Activated CD4-positive, alpha-beta T cell treated with anti-CD3 and anti-CD28 coated beads, Interleukin-2, amount 10 ng/mL, durations not matched to agents 24 days and 14 days (primary cell): ENCODE results near the gene MRPL1. TPM values are rescaled to one million over a fixed set of nuclear protein-coding genes. Genes with fewer than 3 reads are reported as not detected.

Experiments used
- DNase-seq: peaks from one replicate; pipeline ENCODE4 v3.0.0; 2022
- H3K27ac Mint-ChIP-seq: one replicate; pipeline ENCODE4 v1.8.0; 2022; ENCODE audit warnings: mild to moderate bottlenecking, mixed read lengths
- H3K27me3 Mint-ChIP-seq: one replicate; pipeline ENCODE4 v1.8.0; 2022; ENCODE audit warnings: mixed read lengths
- H3K36me3 Mint-ChIP-seq: one replicate; pipeline ENCODE4 v1.8.0; 2022; ENCODE audit warnings: low read depth, mild to moderate bottlenecking, mixed read lengths
- H3K4me1 Mint-ChIP-seq: one replicate; pipeline ENCODE4 v1.8.0; 2021; ENCODE audit warnings: mixed read lengths
- H3K4me3 Mint-ChIP-seq: one replicate; pipeline ENCODE4 v1.8.0; 2022; ENCODE audit warnings: mild to moderate bottlenecking, moderate library complexity, mixed read lengths
- H3K9me3 Mint-ChIP-seq: one replicate; pipeline ENCODE4 v1.8.0; 2021; ENCODE audit warnings: mixed read lengths
- intact Hi-C: fragments of 100-400 bp; cut with micrococcal nuclease; formaldehyde crosslinking; loops from one replicate; pipeline ENCODE4 v1.15.1; 2023
- total RNA-seq: library from RNA; stranded (reverse); gene quantifications from 2 replicates; pipeline ENCODE4 v1.2.3, GENCODE V29; 2022

MRPL1 gene
- total RNA-seq, 1 donor from 2014 or later: 72.7 TPM

DNA sequence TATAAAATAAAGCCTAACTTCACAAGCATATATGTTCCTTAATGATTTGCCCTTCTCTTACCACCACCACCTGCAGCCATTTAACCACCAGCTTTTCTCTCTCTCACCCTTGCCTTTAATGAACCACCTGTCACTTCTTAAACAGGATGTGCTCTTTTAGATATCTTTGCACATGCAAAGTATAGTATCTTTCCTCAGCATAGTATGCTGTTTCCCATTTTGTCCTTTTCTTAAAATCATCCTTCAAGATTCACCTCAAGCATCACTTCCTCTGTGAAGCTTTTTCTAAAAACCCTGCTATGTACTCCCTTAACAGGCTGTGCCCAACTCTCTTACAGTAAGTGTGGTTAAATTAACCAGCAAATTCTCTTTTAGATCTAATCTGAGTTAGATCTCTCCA lies 35.3 kb upstream of the MRPL1 start:
- Mint-ChIP-seq H3K4me3 (no peak overlapping the region), H3K9me3 (no peaks in the 10 kb centered on the region), H3K36me3 (no peaks in the 10 kb centered on the region), H3K27ac (no peak overlapping the region), H3K27me3 (no peaks in the 10 kb centered on the region), H3K4me1 (peaks cover 14% of the 10 kb centered on the region)
- DNase-seq: peak; percentile 54
- intact Hi-C loops: loop anchor here (10.0 kb wide), 1 partner anchor 947 kb away; the partner anchor contains the start of gene BMP2K

DNA sequence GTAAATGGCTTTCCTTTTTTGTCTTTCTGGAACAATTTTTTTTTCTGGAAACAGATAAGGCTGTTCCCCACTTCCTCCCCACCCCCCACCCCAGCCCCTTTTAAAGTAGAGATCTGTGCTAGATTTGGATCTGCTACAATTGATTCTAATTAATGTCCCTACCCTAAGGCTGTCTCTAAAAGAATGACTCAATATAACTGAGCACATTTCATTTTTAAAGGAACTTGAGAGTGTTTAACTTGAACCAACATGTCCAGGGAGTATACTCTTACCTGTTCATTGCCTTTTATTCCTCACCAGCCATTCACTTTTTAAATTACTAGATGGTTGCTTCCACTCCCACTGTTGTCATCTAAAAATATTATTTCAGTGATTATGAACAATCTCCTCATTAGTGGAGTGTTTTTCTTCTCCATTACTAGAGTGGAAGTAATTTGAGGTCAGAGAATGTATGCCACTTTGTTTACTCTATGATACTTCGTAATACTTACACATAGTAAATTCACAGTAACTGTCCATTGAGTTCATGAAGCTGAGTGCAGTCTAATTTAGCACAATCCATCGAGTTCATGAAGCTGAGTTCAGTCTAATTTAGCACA lies 29.4 kb upstream of the MRPL1 start:
- intact Hi-C loops: no loop called here
- Mint-ChIP-seq H3K4me1 (peaks cover 14% of the 10 kb centered on the region), H3K4me3 (no peak overlapping the region), H3K36me3 (no peaks in the 10 kb centered on the region), H3K27me3 (no peaks in the 10 kb centered on the region), H3K9me3 (no peaks in the 10 kb centered on the region), H3K27ac (no peak overlapping the region)
- no peak for DNase-seq

DNA sequence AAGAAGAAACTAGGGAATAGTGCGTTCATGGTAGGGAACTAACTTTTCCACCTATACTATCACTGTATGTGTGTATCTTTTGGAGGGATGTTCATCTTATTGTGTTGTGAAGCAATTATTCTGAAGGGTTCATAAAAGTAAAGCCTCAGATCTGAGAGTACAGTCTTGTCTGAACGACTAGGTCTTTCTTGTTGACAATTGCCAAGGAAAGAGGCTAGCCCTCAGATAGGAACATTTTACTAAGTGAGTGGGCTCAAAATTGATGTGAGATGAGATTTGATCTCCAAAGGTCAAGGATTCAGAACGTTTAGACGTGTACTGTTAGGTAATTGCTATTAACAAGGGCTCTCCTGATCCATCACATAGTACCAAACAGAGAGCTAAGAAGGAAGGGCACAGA lies 28.2 kb upstream of the MRPL1 start:
- DNase-seq: no peak
- intact Hi-C loops: no loop called here
- H3K4me3 Mint-ChIP-seq: no peak overlapping the region
- no peaks in the 10 kb centered on the region for H3K27me3 Mint-ChIP-seq
- H3K4me1 Mint-ChIP-seq: peaks cover 14% of the 10 kb centered on the region
- no peaks in the 10 kb centered on the region for H3K9me3 Mint-ChIP-seq
- H3K36me3 Mint-ChIP-seq: no peaks in the 10 kb centered on the region
- H3K27ac Mint-ChIP-seq: no peak overlapping the region

DNA sequence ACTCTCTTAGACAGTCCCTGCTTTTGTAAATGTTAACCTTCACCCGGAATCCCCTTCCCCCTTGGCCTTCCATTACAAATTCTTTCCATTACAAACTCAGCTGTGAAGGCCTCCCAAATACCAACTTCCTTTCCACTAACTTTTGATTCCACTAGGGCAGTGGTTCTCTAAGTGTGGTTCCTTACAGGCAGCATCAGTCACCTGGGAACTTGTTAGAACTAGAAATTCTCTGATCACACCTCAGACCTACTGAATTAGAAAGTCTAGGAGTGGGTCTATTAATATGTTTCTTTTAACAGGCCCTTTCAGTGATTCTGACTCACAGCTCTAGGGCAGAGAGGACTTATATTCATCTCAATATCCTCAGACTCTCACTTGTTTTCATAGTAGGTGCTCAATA lies 19.0 kb upstream of the MRPL1 start:
- no peak for DNase-seq
- intact Hi-C loops: loop anchor here (1.0 kb wide), 2 partner anchors 19 to 22 kb away; partner anchors contain the start of gene MRPL1
- Mint-ChIP-seq H3K4me1 (peaks cover 29% of the 10 kb centered on the region), H3K27me3 (no peaks in the 10 kb centered on the region), H3K36me3 (no peaks in the 10 kb centered on the region), H3K9me3 (peaks cover 7% of the 10 kb centered on the region), H3K4me3 (peak overlapping the region; percentile 1), H3K27ac (peak overlapping the region; percentile 86)

DNA sequence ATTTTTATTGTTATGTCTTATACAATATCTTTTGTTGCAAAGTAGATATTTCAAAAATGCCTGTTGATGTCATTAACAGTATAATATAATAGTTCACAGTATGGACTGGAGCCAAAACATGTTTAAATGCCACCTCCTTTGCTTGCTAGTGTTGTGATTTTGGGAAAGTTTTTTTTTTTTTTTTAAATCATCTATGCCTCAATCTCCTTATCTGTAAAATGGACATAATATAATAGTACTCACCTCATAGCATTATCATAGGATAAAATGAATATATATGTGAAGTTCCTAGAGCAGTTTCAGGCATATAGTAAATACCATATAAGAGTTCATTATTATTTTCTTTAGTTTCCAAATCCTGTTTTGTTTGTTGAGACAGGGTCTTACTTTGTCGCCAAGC lies 18.3 kb upstream of the MRPL1 start:
- DNase-seq: no peak
- H3K9me3 Mint-ChIP-seq: peaks cover 7% of the 10 kb centered on the region
- H3K27ac Mint-ChIP-seq: no peak overlapping the region
- H3K27me3 Mint-ChIP-seq: no peaks in the 10 kb centered on the region
- peaks cover 29% of the 10 kb centered on the region for H3K4me1 Mint-ChIP-seq
- intact Hi-C loops: no loop called here
- H3K36me3 Mint-ChIP-seq: no peaks in the 10 kb centered on the region
- H3K4me3 Mint-ChIP-seq: no peak overlapping the region

DNA sequence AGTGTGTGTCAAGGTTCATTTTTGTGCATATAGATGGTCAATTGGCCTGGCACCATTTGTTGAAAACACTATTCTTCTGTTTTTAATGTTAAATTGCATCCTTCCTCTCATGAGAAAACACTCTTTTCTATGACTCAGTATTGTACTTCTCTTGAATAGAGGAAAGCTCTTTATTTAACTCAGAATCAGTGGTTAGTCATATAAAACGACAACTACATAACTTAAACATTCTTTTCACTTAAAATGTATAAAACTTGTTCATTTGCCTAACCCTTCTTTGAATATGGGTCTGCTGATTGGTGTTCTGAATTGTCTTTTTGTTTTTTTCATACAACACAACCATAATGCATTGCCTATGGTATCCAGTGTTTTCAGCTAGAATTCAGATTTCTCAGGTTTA lies 17.2 kb upstream of the MRPL1 start:
- peaks cover 25% of the 10 kb centered on the region for H3K4me1 Mint-ChIP-seq
- no peaks in the 10 kb centered on the region for H3K27me3 Mint-ChIP-seq
- DNase-seq: no peak
- peak overlapping the region; percentile 6 for H3K4me3 Mint-ChIP-seq
- H3K27ac Mint-ChIP-seq: peak overlapping the region; percentile 75
- H3K9me3 Mint-ChIP-seq: peaks cover 3% of the 10 kb centered on the region
- intact Hi-C loops: loop anchor here (1.0 kb wide), 1 partner anchor 8 kb away; no protein-coding TSS in a partner anchor
- H3K36me3 Mint-ChIP-seq: no peaks in the 10 kb centered on the region

DNA sequence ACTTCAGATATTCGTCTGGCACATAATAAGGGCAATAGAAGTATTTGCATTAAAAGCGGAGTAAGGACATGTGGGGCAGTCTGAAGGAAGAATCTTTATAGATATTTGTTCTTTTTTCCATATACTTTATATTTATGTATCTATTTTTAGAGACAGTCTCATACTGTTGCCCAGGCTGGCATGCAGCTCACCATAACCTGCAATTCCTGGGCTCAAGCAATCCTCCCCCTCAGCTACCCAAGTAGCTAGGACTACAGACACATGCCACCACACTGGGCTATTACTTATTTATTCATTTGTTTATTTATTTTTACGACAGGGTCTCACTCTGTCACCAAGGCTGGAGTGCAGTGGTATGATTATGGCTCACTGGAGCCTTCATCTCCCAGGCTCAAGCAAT lies 16.7 kb upstream of the MRPL1 start:
- no peak for DNase-seq
- H3K27ac Mint-ChIP-seq: peak overlapping the region; percentile 75
- H3K36me3 Mint-ChIP-seq: no peaks in the 10 kb centered on the region
- no peaks in the 10 kb centered on the region for H3K27me3 Mint-ChIP-seq
- H3K4me1 Mint-ChIP-seq: peaks cover 25% of the 10 kb centered on the region
- no peak overlapping the region for H3K4me3 Mint-ChIP-seq
- intact Hi-C loops: loop anchor here (1.0 kb wide), 1 partner anchor 7 kb away; no protein-coding TSS in a partner anchor
- peaks cover 3% of the 10 kb centered on the region for H3K9me3 Mint-ChIP-seq

DNA sequence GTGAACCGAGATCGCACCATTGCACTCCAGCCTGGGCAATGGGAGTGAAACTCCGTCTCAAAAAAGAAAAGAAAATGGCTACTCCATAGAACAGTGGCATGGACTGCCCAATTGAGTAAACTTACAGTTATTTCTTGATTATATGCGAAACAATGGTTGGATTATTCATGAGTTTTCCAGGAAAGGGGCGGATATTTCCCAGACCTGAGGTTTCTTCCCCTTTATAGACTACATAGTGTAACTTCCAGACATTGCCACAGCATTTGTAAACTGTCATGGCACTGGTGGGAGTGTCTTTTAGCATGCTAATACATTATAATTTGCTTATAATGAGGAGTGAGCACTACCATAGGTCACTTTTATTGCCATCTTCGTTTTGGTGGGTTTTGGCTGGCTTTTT lies 14.1 kb upstream of the MRPL1 start:
- DNase-seq: no peak
- H3K9me3 Mint-ChIP-seq: peaks cover 3% of the 10 kb centered on the region
- intact Hi-C loops: no loop called here

DNA sequence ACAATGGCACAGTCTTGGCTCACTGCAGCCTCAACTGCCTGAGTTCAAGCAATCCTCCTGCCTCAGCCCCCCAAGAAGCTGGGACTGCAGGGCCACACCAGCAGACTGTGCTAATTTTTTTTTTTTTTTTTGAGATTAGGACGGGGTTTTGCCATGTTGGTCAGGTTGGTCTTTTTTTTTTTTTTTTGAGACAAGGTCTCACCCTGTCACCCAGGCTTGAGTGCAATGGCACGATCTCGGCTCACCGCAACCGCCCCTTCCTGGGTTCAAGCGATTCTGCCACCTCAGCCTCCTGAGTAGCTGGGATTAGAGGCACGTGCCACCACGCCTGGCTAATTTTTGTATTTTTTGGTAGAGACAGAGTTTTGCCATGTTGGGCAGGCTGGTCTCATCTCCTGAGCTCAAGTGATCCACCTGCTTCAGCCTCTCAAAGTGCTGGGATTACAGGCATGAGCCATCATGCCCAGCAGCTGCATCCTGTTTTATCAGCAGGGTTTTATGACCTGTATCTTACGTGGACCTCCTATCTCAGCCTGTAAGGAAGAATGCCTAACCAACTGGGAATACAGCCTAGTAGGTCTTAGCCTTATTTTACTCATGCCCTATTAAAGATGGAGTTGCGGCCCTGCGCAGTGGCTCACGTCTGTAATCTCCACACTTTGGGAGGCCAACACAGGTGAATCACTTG lies 13.2 kb upstream of the MRPL1 start:
- Mint-ChIP-seq H3K4me3 (no peak overlapping the region), H3K27ac (no peak overlapping the region), H3K36me3 (no peaks in the 10 kb centered on the region), H3K9me3 (peaks cover 3% of the 10 kb centered on the region), H3K27me3 (no peaks in the 10 kb centered on the region), H3K4me1 (peaks cover 39% of the 10 kb centered on the region)
- intact Hi-C loops: no loop called here
- peak; percentile 44 for DNase-seq

More for the DNA sequence above, 14.1 kb upstream of the MRPL1 start:
- Mint-ChIP-seq H3K27me3 (no peaks in the 10 kb centered on the region), H3K27ac (no peak overlapping the region), H3K4me3 (no peak overlapping the region), H3K36me3 (no peaks in the 10 kb centered on the region), H3K4me1 (peaks cover 40% of the 10 kb centered on the region)

DNA sequence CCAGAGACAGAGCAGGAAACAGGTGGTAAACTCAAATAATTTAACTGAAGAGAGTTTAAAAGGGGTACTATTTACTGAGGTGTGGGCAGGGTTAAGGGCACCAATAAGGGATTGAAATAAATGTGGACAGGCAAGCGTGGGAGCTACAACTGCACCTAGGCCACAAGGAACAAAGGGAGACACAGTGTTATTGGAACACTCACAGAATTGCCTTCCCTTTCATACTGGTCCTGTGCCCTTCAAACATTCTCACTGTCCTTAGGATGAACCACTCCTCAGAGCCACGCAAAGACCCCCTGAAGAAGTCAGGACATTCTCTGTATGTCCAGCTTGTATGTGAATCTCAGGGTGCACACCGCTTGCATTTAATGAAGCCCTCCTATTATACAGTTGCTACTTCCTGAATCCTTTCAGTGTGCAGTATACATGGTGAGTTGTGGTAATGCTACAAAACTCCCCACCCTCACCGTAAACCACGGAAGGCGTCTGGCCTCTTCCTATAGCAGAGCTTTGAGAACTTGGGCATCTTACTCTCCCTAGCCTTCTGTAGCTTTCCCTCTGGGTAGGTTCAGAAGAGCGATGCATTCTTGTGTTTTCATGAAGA lies 9.6 kb upstream of the MRPL1 start:
- H3K27me3 Mint-ChIP-seq: no peaks in the 10 kb centered on the region
- no peaks in the 10 kb centered on the region for H3K36me3 Mint-ChIP-seq
- peak; percentile 93 for DNase-seq
- no peaks in the 10 kb centered on the region for H3K9me3 Mint-ChIP-seq
- peak overlapping the region; percentile 85 for H3K4me3 Mint-ChIP-seq
- peaks cover 51% of the 10 kb centered on the region for H3K4me1 Mint-ChIP-seq
- intact Hi-C loops: loop anchor here (1.0 to 5.0 kb wide), 3 partner anchors 8 to 826 kb away; no protein-coding TSS in a partner anchor
- peak overlapping the region; percentile 99 for H3K27ac Mint-ChIP-seq

DNA sequence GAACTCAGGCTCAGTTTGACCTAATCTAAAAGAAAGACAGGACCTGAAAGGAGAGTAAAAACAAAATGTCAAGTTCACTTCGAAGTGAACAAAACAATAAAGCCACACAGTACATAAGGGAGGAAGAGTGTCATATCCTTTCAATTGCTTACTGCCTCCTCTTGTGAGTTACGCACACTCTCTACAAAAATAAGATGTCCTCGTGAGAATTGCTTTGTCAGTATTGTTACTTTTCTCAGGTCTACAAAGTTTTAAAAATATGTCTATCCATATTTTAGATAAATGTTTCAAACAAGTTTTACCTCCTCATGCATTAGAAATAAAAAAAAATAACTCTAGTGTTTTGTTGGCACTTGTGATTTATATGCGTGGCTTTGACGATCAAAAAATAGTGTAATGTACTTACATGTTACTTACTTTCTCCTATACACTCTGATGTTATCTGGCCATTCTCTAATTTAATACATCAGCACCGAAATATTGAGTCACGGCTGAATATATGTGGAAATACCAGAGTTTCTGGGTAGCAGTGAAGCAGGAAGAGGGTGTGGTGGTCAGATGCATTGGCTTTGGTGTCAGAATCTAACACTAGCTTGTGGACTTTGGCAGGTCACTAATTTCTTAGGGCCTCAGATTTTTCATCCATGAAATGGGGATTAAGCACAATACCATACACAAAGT lies 8.1 kb upstream of the MRPL1 start:
- H3K4me3 Mint-ChIP-seq: peak overlapping the region; percentile 85
- H3K36me3 Mint-ChIP-seq: no peaks in the 10 kb centered on the region
- H3K27me3 Mint-ChIP-seq: no peaks in the 10 kb centered on the region
- peaks cover 58% of the 10 kb centered on the region for H3K4me1 Mint-ChIP-seq
- peak overlapping the region; percentile 99 for H3K27ac Mint-ChIP-seq
- no peaks in the 10 kb centered on the region for H3K9me3 Mint-ChIP-seq
- intact Hi-C loops: loop anchor here (1.0 to 5.0 kb wide), 2 partner anchors 8 to 827 kb away; partner anchors contain the start of gene MRPL1
- DNase-seq: peak; percentile 76

DNA sequence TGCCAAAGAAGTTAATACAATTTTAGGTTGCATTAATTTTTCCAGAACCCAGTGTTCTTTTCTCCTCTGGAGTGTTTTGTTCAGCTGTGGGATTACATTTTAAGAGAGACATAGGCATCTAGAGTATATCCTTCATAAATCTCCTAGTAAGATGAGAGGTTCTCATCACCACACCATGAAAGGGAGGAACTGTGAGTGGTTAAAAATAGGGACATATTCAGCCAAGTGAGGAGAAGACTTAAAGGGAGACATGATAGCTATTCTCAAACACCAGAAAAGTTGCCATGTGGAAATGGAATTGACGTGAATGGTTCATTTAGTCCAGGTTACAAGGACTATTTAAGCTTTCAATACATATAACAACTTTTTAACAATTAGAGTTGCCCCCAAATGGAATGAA lies 6.5 kb upstream of the MRPL1 start:
- no peaks in the 10 kb centered on the region for H3K36me3 Mint-ChIP-seq
- H3K27ac Mint-ChIP-seq: peak overlapping the region; percentile 34
- intact Hi-C loops: no loop called here
- no peaks in the 10 kb centered on the region for H3K9me3 Mint-ChIP-seq
- no peaks in the 10 kb centered on the region for H3K27me3 Mint-ChIP-seq
- peak; percentile 50 for DNase-seq
- H3K4me3 Mint-ChIP-seq: peak overlapping the region; percentile 18
- peaks cover 62% of the 10 kb centered on the region for H3K4me1 Mint-ChIP-seq

DNA sequence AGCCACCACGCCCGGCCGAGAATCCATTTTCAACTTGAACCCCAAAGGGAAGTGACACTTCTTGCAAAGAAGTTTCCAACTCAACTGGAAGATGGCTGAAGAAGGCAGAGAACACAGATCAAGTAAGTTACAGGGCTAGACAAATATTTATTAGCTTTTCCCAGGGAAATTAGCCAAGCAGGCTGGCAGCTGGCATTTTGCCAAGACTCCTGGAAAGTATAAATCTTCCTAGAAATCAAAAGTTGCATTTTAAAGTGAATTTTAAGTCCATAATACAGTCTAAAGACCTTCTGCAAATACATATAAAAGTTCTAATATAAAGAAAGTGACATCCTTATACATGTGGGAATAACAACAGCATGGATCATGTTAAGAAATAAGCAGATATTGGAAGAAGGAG lies 3.4 kb upstream of the MRPL1 start:
- Mint-ChIP-seq H3K9me3 (peaks cover 5% of the 10 kb centered on the region), H3K27ac (peak overlapping the region; percentile 45), H3K4me3 (no peak overlapping the region), H3K27me3 (peaks cover 4% of the 10 kb centered on the region), H3K36me3 (peaks cover 8% of the 10 kb centered on the region), H3K4me1 (peaks cover 57% of the 10 kb centered on the region)
- no peak for DNase-seq
- intact Hi-C loops: no loop called here
